HepG2 (cell line): ENCODE measurements around the gene IQCC. TPM values are rescaled to one million over a fixed set of nuclear protein-coding genes. Genes with fewer than 3 reads are reported as not detected.

ENCODE experiments used
- BCL3 ChIP-seq: sonication (generic); formaldehyde crosslinking; IDR thresholded peaks from 2 replicates; pipeline ENCODE4 v1.5.1; 2020; ENCODE audit warnings: mild to moderate bottlenecking, missing genetic modification reagents, moderate library complexity
- CC2D1A ChIP-seq: sonication (generic); formaldehyde crosslinking; IDR thresholded peaks from 2 replicates; pipeline ENCODE4 v1.8.1; 2023; ENCODE audit warnings: mild to moderate bottlenecking, missing genetic modification reagents
- DZIP1 ChIP-seq: sonication (generic); formaldehyde crosslinking; IDR thresholded peaks from 2 replicates; pipeline ENCODE4 v1.5.0; 2020; ENCODE audit warnings: mild to moderate bottlenecking, missing genetic modification reagents
- FOXP4 ChIP-seq: sonication (generic); formaldehyde crosslinking; IDR thresholded peaks from 2 replicates; pipeline ENCODE4 v1.4.0; 2020; ENCODE audit warnings: missing genetic modification reagents
- HOXA5 ChIP-seq: sonication (generic); formaldehyde crosslinking; IDR thresholded peaks from 2 replicates; pipeline ENCODE4 v1.4.0; 2020; ENCODE audit warnings: missing genetic modification reagents
- IRF2 ChIP-seq: IDR thresholded peaks from 2 replicates; pipeline ENCODE4 v1.6.1; 2018; ENCODE audit warnings: missing genetic modification reagents, missing compliant biosample characterization
- PHF21A ChIP-seq: sonication (generic); formaldehyde crosslinking; IDR thresholded peaks from 2 replicates; pipeline ENCODE4 v1.5.0; 2020; ENCODE audit warnings: mild to moderate bottlenecking, missing genetic modification reagents
- RNF219 ChIP-seq: sonication (generic); formaldehyde crosslinking; IDR thresholded peaks from 2 replicates; pipeline ENCODE4 v1.5.0; 2020; ENCODE audit warnings: mild to moderate bottlenecking, missing genetic modification reagents
- SNAI1 ChIP-seq: sonication (generic); formaldehyde crosslinking; IDR thresholded peaks from 2 replicates; pipeline ENCODE4 v1.5.0; 2020; ENCODE audit warnings: mild to moderate bottlenecking, missing genetic modification reagents, borderline replicate concordance
- THYN1 ChIP-seq: sonication (generic); formaldehyde crosslinking; IDR thresholded peaks from 2 replicates; pipeline ENCODE4 v1.8.1; 2023; ENCODE audit warnings: low read depth, mild to moderate bottlenecking, moderate library complexity, missing genetic modification reagents, borderline replicate concordance
- ZEB1 ChIP-seq: IDR thresholded peaks from 2 replicates; pipeline ENCODE4 v1.6.1; 2012; ENCODE audit warnings: mild to moderate bottlenecking, low read depth, inconsistent platforms; ENCODE audit not compliant: insufficient replicate concordance
- ZNF350 ChIP-seq: sonication (generic); formaldehyde crosslinking; IDR thresholded peaks from 2 replicates; pipeline ENCODE4 v1.4.0; 2020; ENCODE audit warnings: mild to moderate bottlenecking, low read depth, missing genetic modification reagents, borderline replicate concordance
- ZNF513 ChIP-seq: sonication (generic); formaldehyde crosslinking; conservative IDR thresholded peaks from 2 replicates; pipeline ENCODE4 v1.5.0; 2020; ENCODE audit warnings: missing genetic modification reagents
- ZNF552 ChIP-seq: sonication (generic); formaldehyde crosslinking; IDR thresholded peaks from 2 replicates; pipeline ENCODE4 v1.9.0; 2022; ENCODE audit warnings: missing genetic modification reagents, mild to moderate bottlenecking, borderline replicate concordance
- ZNF773 ChIP-seq: sonication (generic); formaldehyde crosslinking; IDR thresholded peaks from 2 replicates; pipeline ENCODE4 v1.4.0; 2020; ENCODE audit warnings: missing genetic modification reagents, borderline replicate concordance
- ZNF839 ChIP-seq: sonication (generic); formaldehyde crosslinking; IDR thresholded peaks from 2 replicates; pipeline ENCODE4 v1.4.0; 2020; ENCODE audit warnings: missing genetic modification reagents, mild to moderate bottlenecking, borderline replicate concordance
- polyA plus RNA-seq, 8 experiments: library from polyadenylated mRNA; depleted of rRNA in 3 of 8; stranded (reverse) in 7 of 8; unstranded in 1 of 8; fragments of >200 nt; fragmentation: Illumina TruSeq in 4 of 8; extraction: Trizol in 4 of 8; gene quantifications; 2 replicates each; pipeline versions ENCODE4 v1.2.1 to v1.2.3, GENCODE V29; 2011 to 2016; ENCODE audit warnings: low read depth in 4 of 8, missing spikeins in 1 of 8, mixed read lengths in 1 of 8; ENCODE audit not compliant: insufficient read depth in 1 of 8
- total RNA-seq, 5 experiments: library from RNA; depleted of rRNA; stranded (reverse); fragments of >200 nt; fragmentation: Illumina TruSeq; extraction: Trizol; gene quantifications; 2 replicates each; pipeline ENCODE4 v1.2.3, GENCODE V29; 2016; ENCODE audit warnings: low read depth in 1 of 5

IQCC gene
- total and polyA plus RNA-seq, 2 of the 13 experiments (the other 11 are each of a cell fraction or from before 2014, with no cell fraction given), result 1.7 to 3.0 TPM

- TF ChIP-seq RNF219 (CRISPR knock-in tag) (peak; percentile 10; the same call in 1 of the 2 replicates), ZNF839 (CRISPR knock-in tag) (no peak), SNAI1 (CRISPR knock-in tag) (0 out of 2 replicates have a peak, but pooled peaks have one; percentile 42), ZNF773 (CRISPR knock-in tag) (0 out of 2 replicates have a peak, but pooled peaks have one; percentile 9), ZEB1 (no peak), IRF2 (CRISPR knock-in tag) (no peak; the same call in 1 of the 2 replicates), ZNF350 (no peak), HOXA5 (no peak), BCL3 (no peak), PHF21A (CRISPR knock-in tag) (no peak), ZNF552 (CRISPR knock-in tag) (no peak), CC2D1A (CRISPR knock-in tag) (0 out of 2 replicates have a peak, but pooled peaks have one; percentile 47), ZNF513 (CRISPR knock-in tag) (no peak), FOXP4 (no peak), DZIP1 (CRISPR knock-in tag) (no peak), THYN1 (no peak)
Observed at GRCh38 chr1:32180186-32181060, 25.0 kb upstream of the IQCC start (continued).
